GM18511 (cell line): ENCODE measurements around the gene RIMOC1.
"Not testable (repeated sequence)": the region's sequence is repeated elsewhere in the genome, so short reads cannot be mapped to it uniquely, and the experiment has no call there.

Experiments
- ATAC-seq: cut with Tn5 transposase; IDR thresholded peaks from one replicate; pipeline ENCODE4 v1.9.1; 2021; ENCODE audit warnings: mild to moderate bottlenecking, moderate library complexity; ENCODE audit not compliant: unreplicated experiment

Gene RIMOC1

GRCh38 chr5:41891066-41891707 is 13.0 kb upstream of the RIMOC1 start:
- ATAC-seq, result peak; percentile 75

- ATAC-seq, result no peak
Observed at GRCh38 chr5:41892031-41892430, 12.1 kb upstream of the RIMOC1 start.

GRCh38 chr5:41893074-41893851 is 10.9 kb upstream of the RIMOC1 start:
- peak; percentile 57 for ATAC-seq

DNA sequence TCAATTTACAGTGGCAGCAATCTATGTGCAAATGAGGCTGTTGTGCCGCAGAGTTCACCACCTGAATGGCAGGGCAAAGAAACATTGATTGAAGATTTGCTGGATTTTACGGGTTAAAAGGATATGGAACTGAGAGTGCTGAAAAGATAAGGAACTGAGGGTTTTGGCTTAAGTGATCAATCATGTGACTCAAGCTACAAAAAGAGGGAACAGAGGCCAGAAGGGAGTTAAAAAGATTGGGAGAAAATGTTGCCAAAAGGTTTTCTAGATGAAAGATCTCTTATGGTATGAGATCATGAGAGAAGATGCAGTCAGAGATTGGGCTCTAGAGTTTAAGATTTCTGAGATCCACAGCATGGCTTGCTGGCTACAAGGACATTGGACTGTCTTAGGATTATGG is 7.9 kb upstream of the RIMOC1 start:
- ATAC-seq, result no peak

DNA sequence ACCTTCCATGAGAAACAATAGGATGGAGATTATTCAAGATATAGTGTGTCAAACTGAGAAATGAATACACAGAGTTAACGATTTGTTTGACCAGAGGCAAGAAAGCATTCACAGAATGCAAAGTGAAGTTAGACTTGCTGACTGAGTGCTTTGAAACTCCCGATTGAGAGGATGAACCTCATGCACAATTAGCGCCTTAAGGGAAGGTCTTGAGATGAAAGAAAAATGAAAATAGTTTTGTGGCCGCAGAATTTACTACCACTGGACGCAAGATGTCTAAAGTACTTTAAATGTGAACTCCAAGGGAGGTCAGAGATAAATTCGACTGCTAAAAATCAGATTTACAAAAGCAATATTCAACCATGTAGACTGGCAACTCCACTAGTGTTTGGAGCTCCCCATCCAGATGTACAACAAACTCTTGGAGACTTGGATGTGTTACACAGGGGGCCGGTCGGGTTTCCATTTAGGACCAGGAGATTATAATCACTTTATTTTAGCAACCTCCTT is 707 bp upstream of the RIMOC1 start:
- no peak for ATAC-seq

GRCh38 chr5:41906151-41906550 is 2.0 kb downstream of the RIMOC1 start:
- ATAC-seq, result no peak

- no peak for ATAC-seq
Observed at GRCh38 chr5:41908374-41909079, 4.4 kb downstream of the RIMOC1 start.

DNA sequence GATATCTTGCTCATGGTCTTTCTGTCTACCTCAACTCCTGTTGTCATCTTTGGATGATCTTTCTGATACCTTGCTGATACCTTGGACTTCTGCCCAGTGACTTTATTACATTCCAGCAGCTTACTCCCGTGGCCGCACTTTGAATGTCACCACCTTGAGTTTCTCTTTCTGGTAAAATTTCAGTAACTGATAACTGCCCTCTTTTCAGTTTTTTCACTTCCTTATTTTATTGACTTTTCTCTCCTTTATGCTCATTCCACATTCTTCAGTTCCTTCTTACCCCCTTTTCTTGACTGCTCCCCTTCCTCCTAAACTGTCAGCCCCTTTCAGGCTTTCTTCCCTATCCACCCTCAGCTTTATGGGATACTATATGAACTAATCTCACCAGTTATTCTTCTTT is 14.0 kb downstream of the RIMOC1 start:
- ATAC-seq, result peak; percentile 67

- ATAC-seq, result no peak
Observed at GRCh38 chr5:41921166-41921565, 17.0 kb downstream of the RIMOC1 start.

DNA sequence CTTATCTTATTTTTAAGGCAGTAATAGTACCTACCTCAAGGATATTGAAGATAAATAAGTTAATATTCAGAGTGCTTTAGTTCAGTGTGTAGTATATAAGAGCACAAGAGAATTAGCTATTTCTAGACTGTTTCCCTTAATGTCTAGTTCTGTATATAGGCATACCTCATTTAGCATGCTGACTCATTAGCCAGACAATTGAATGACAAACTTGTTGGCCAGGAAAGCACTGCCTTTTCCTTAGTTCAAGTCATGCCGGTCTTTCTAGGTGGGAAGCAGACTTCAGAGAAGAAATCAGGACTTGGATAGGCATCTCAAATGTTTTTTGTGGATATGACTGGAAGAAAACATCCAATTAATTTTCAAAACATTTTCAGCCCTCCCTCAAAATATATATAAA is 17.7 kb downstream of the RIMOC1 start:
- ATAC-seq, result no peak

DNA sequence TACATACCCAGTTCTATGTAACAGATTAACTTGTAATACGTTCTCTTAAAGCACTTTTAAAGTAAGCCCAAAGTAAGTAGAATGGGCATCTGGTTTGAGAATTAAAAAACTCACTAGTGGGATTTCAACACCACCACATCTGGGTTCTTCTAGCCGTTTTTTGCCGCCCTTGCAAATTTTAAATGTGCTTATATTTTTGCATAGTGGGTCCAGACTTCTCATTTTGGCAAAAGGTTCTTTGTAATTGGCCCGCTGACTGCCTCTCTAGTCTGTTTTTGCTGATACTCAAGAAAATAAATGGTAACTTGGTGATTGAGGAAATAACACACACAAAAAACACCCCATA is 20.4 kb downstream of the RIMOC1 start:
- no peak for ATAC-seq

DNA sequence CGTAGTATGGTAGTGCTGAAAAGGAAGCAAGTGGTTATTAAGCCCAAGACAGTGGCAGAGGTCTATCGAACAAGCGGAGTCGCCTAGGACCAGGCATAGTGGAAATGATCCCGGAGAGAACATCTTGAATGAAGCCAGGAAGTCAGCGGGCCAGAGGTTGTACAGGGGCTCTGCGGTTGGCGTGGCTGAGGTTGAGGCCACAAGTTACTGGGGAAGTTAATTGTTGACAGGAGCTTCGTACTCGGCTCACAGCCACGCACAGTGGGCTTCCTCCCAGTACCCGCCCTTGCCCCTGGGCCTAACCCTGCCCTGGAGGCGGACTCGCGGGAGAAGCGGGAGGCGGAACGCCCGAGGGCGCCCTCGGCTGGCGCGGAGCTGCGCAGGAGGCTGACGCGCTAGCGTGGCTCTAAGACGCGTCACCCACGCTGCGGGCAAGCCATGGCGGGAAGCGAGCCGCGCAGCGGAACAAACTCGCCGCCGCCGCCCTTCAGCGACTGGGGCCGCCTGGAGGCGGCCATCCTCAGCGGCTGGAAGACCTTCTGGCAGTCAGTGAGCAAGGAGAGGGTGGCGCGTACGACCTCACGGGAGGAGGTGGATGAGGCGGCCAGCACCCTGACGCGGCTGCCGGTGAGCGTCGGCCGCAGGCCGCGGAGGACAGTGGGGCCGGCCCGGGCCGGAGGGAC is 20.9 kb downstream of the RIMOC1 start, which contains the start of gene FBXO4:
Gene FBXO4, plus strand, starts transcription at position 410 of the 683 bp plus-strand sequence. Its CDS starts 29 bp downstream, at position 439.
- ATAC-seq, result peak; percentile 91

- ATAC-seq, result peak; percentile 35
Observed at GRCh38 chr5:41925555-41925951, 21.4 kb downstream of the RIMOC1 start.

GRCh38 chr5:41927604-41928003 is 23.5 kb downstream of the RIMOC1 start:
- ATAC-seq, result no peak

- no peak for ATAC-seq
Observed at GRCh38 chr5:41929035-41929434, 24.9 kb downstream of the RIMOC1 start.

DNA sequence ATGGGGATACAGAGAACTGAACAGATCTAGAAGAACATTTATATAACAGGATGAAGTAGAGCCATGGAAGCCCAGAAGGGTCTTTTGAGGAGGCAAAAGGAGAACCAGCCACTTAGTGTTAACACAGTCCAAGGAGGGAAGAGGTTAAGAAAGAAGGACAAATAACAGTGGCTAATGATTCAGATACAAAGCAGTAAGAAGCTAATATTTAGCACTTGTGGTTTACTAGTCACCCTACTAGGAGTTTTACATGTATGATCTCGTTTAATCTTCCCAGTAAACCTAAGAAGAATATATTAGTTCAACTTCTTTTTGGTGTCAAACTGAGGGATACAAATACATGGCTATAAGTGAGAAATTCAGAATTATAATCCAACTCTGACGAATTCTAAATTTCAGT is 28.6 kb downstream of the RIMOC1 start:
- ATAC-seq, result no peak

DNA sequence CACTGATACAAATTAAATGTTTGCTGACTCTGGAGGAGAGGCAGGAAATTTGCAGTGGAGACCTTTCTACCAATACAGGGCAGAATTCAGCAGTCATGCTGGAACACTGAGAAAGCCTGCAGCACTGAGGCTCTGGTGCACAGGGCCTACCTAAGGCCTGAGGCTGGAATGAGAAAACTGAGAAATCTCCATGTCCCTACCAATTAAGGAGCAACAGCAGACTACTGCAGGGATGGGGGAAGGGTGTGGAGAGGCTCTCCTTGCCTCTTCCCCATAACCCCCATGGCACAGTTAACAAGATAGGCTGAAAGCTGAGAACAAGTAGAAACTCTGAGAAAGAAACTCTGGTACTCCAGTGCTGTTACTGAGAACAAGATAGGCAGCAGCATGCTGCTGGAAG is 31.4 kb downstream of the RIMOC1 start:
- ATAC-seq, result no peak

- no peak for ATAC-seq
Observed at GRCh38 chr5:41940641-41941040, 36.5 kb downstream of the RIMOC1 start.

DNA sequence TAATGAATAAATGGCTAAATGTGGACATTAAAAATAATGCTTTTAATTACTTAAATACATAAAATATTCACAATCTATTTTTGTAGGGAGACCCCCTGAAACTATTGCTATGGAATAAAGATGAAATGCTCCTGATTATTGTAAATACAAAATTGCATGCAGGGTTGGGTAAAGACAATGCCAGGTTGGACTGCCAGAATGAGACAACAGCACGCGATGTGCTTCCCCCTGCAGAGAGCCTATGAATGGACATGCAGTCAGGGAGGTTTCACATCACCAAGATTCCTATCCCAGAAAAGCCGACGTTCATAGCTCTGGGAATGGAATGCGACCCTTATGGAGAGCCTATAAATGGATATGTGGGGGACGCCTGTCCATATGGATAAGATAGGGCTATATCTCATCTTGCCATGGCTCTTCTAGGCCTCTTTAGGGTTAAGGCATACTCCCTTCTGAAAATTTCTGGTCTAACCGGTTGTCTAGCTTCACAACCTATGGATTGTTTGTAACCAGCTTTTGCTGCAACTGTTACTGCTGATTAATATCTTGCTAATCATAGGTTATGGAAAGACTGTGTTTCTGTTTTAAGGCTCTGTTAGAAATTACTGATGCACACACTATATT is 41.3 kb downstream of the RIMOC1 start:
- ATAC-seq, result not testable (repeated sequence)

- no peak for ATAC-seq
Observed at GRCh38 chr5:41951224-41951623, 47.1 kb downstream of the RIMOC1 start.
